GM12872 (cell line): ENCODE data around the gene ZNF425.

Experiments used
- CTCF ChIP-seq: IDR thresholded peaks from 3 replicates; pipeline ENCODE4 v1.5.1; 2011; ENCODE audit warnings: low read depth, mild to moderate bottlenecking, low read length, moderate library complexity; ENCODE audit not compliant: insufficient read depth

The ZNF425 gene

GRCh38 chr7:149125189-149125862 is 798 bp downstream of the ZNF425 start:
- no peak for TF ChIP-seq CTCF

GRCh38 chr7:149109969-149110368 is 16.2 kb downstream of the ZNF425 start:
- TF ChIP-seq CTCF: no peak

- TF ChIP-seq CTCF: no peak
These were observed 21.4 kb downstream of the ZNF425 start for GRCh38 chr7:149104749-149105148.

- TF ChIP-seq CTCF: no peak
These were observed 21.9 kb downstream of the ZNF425 start for GRCh38 chr7:149104214-149104613.

GRCh38 chr7:149103424-149103823 is 22.7 kb downstream of the ZNF425 start:
- no peak for TF ChIP-seq CTCF

- TF ChIP-seq CTCF: no peak
These were observed 23.5 kb downstream of the ZNF425 start for GRCh38 chr7:149102666-149103065.

GRCh38 chr7:149100821-149101220 is 25.3 kb downstream of the ZNF425 start:
- no peak for TF ChIP-seq CTCF
